Activated gamma-delta T cell (primary cell): ENCODE results near the gene C1QTNF8.

Experiments used
- DNase-seq: peaks from one replicate; lab custom pipeline; 2025; lab: John Stamatoyannopoulos, UW

Gene C1QTNF8

GRCh38 chr16:1108299-1109252 is 12.5 kb upstream of the C1QTNF8 start:
- DNase-seq, result no peak

GRCh38 chr16:1107731-1108130 is 11.7 kb upstream of the C1QTNF8 start:
- no peak for DNase-seq

GRCh38 chr16:1107141-1107540 is 11.1 kb upstream of the C1QTNF8 start:
- no peak for DNase-seq

- no peak for DNase-seq
Measured at GRCh38 chr16:1106659-1107058, 10.6 kb upstream of the C1QTNF8 start.

- DNase-seq, result no peak
Measured at GRCh38 chr16:1105888-1106620, 10.0 kb upstream of the C1QTNF8 start.

GRCh38 chr16:1103636-1103980 is 7.6 kb upstream of the C1QTNF8 start:
- no peak for DNase-seq

- peak; percentile 47 for DNase-seq
Measured at GRCh38 chr16:1102921-1103635, 7.0 kb upstream of the C1QTNF8 start.

GRCh38 chr16:1102333-1102700 is 6.3 kb upstream of the C1QTNF8 start:
- DNase-seq, result no peak

- DNase-seq, result no peak
Measured at GRCh38 chr16:1101573-1102332, 5.7 kb upstream of the C1QTNF8 start.

- DNase-seq, result no peak
Measured at GRCh38 chr16:1101133-1101532, 5.1 kb upstream of the C1QTNF8 start.

- DNase-seq, result no peak
Measured at GRCh38 chr16:1100084-1100800, 4.2 kb upstream of the C1QTNF8 start.

- no peak for DNase-seq
Measured at GRCh38 chr16:1099189-1100083, 3.4 kb upstream of the C1QTNF8 start.

- no peak for DNase-seq
Measured at GRCh38 chr16:1098266-1098991, 2.4 kb upstream of the C1QTNF8 start.

- no peak for DNase-seq
Measured at GRCh38 chr16:1097800-1098199, 1.8 kb upstream of the C1QTNF8 start.

GRCh38 chr16:1097156-1097555 is 1.1 kb upstream of the C1QTNF8 start:
- no peak for DNase-seq

- DNase-seq, result no peak
Measured at GRCh38 chr16:1095450-1096168, 435 bp downstream of the C1QTNF8 start.

- DNase-seq, result no peak
Measured at GRCh38 chr16:1094601-1095449, 1.2 kb downstream of the C1QTNF8 start.

GRCh38 chr16:1094124-1094479 is 1.9 kb downstream of the C1QTNF8 start:
- no peak for DNase-seq
